ENCODE measurements around the gene PIK3R5. TPM values are rescaled to one million over a fixed set of nuclear protein-coding genes. Genes with fewer than 3 reads are reported as not detected.

PIK3R5 gene
- total RNA-seq, 1 donor from 2014 or later, result 0.29 TPM

- Mint-ChIP-seq H3K27me3 (peaks cover 12% of the 10 kb centered on the region), H3K27ac (no peak overlapping the region), H3K4me1 (ENCODE audit: unreplicated experiment) (no peaks in the 10 kb centered on the region), H3K4me3 (no peak overlapping the region), H3K36me3 (no peaks in the 10 kb centered on the region), H3K9me3 (no peaks in the 10 kb centered on the region)
- TF ChIP-seq, protein P1, sequence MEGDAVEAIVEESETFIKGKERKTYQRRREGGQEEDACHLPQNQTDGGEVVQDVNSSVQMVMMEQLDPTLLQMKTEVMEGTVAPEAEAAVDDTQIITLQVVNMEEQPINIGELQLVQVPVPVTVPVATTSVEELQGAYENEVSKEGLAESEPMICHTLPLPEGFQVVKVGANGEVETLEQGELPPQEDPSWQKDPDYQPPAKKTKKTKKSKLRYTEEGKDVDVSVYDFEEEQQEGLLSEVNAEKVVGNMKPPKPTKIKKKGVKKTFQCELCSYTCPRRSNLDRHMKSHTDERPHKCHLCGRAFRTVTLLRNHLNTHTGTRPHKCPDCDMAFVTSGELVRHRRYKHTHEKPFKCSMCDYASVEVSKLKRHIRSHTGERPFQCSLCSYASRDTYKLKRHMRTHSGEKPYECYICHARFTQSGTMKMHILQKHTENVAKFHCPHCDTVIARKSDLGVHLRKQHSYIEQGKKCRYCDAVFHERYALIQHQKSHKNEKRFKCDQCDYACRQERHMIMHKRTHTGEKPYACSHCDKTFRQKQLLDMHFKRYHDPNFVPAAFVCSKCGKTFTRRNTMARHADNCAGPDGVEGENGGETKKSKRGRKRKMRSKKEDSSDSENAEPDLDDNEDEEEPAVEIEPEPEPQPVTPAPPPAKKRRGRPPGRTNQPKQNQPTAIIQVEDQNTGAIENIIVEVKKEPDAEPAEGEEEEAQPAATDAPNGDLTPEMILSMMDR (conservative IDR thresholded peaks at IDR 0.05), result no peak
- no peak for DNase-seq (ENCODE audit: extremely low spot score, unreplicated experiment)
Observed at GRCh38 chr17:8925808-8926207, 39.7 kb downstream of the PIK3R5 start.

GRCh38 chr17:8925141-8925540, 40.4 kb downstream of the PIK3R5 start:
- H3K27me3 Mint-ChIP-seq, result peaks cover 12% of the 10 kb centered on the region
- H3K36me3 Mint-ChIP-seq, result no peaks in the 10 kb centered on the region
- TF ChIP-seq, protein P1 (conservative IDR thresholded peaks at IDR 0.05), result no peak

GRCh38 chr17:8924595-8924994, 40.9 kb downstream of the PIK3R5 start:
- TF ChIP-seq, protein P1 (conservative IDR thresholded peaks at IDR 0.05), result no peak
- H3K4me3 Mint-ChIP-seq, result no peak overlapping the region
- H3K9me3 Mint-ChIP-seq, result no peaks in the 10 kb centered on the region
- peaks cover 7% of the 10 kb centered on the region for H3K27me3 Mint-ChIP-seq
- DNase-seq (ENCODE audit: extremely low spot score, unreplicated experiment), result no peak
- H3K4me1 Mint-ChIP-seq (ENCODE audit: unreplicated experiment), result no peaks in the 10 kb centered on the region
- H3K27ac Mint-ChIP-seq, result no peak overlapping the region
- no peaks in the 10 kb centered on the region for H3K36me3 Mint-ChIP-seq

More at GRCh38 chr17:8925141-8925540, 40.4 kb downstream of the PIK3R5 start:
- H3K4me1 Mint-ChIP-seq (ENCODE audit: unreplicated experiment), result no peaks in the 10 kb centered on the region
- H3K4me3 Mint-ChIP-seq, result no peak overlapping the region
- DNase-seq (ENCODE audit: extremely low spot score, unreplicated experiment), result no peak
- H3K9me3 Mint-ChIP-seq, result no peaks in the 10 kb centered on the region
- H3K27ac Mint-ChIP-seq, result no peak overlapping the region

GRCh38 chr17:8923762-8924161, 41.7 kb downstream of the PIK3R5 start:
- Mint-ChIP-seq H3K9me3 (no peaks in the 10 kb centered on the region), H3K4me3 (no peak overlapping the region), H3K27ac (no peak overlapping the region), H3K36me3 (no peaks in the 10 kb centered on the region), H3K27me3 (peaks cover 10% of the 10 kb centered on the region), H3K4me1 (ENCODE audit: unreplicated experiment) (no peaks in the 10 kb centered on the region)
- TF ChIP-seq, protein P1 (conservative IDR thresholded peaks at IDR 0.05), result no peak
- no peak for DNase-seq (ENCODE audit: extremely low spot score, unreplicated experiment)

- no peak for DNase-seq (ENCODE audit: extremely low spot score, unreplicated experiment)
- Mint-ChIP-seq H3K9me3 (no peaks in the 10 kb centered on the region), H3K27me3 (peaks cover 10% of the 10 kb centered on the region), H3K4me1 (ENCODE audit: unreplicated experiment) (no peaks in the 10 kb centered on the region), H3K27ac (no peak overlapping the region), H3K36me3 (no peaks in the 10 kb centered on the region), H3K4me3 (no peak overlapping the region)
- TF ChIP-seq, protein P1 (conservative IDR thresholded peaks at IDR 0.05), result no peak
Observed at GRCh38 chr17:8922928-8923327, 42.6 kb downstream of the PIK3R5 start.

DNA sequence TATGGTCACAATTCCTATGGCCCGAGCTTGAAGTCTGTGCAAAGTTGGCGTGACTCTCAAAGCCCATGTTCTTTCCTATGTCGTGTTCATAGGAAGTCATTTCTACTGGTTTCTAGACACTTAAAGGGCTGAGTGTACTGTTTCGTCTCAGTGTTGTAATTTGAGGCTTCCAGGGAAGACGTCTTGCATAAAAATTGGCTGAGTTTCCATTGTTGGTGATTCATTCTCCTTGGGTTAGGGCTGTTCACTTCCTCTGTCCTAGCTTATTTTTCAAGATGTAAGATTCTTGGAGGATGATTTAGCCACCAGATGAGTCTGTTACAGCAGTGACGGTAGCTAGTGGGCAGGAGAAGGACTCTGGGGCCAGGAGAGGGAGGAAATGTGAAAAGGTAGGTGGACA, 43.1 kb downstream of the PIK3R5 start:
- no peak overlapping the region for H3K27ac Mint-ChIP-seq
- H3K9me3 Mint-ChIP-seq, result no peaks in the 10 kb centered on the region
- H3K36me3 Mint-ChIP-seq, result no peaks in the 10 kb centered on the region
- DNase-seq (ENCODE audit: extremely low spot score, unreplicated experiment), result no peak
- TF ChIP-seq, protein P1 (conservative IDR thresholded peaks at IDR 0.05), result no peak
- H3K4me3 Mint-ChIP-seq, result no peak overlapping the region
- peaks cover 10% of the 10 kb centered on the region for H3K27me3 Mint-ChIP-seq
- H3K4me1 Mint-ChIP-seq (ENCODE audit: unreplicated experiment), result no peaks in the 10 kb centered on the region
